HEK293 (cell line): ENCODE measurements around the gene NUDT11.

Experiments
- MEIS1 ChIP-seq: sonication (generic); formaldehyde crosslinking; IDR thresholded peaks from 2 replicates; pipeline ENCODE4 v1.8.1; 2022; ENCODE audit warnings: missing genetic modification reagents, mild to moderate bottlenecking, borderline replicate concordance
- SETDB1 ChIP-seq: IDR thresholded peaks from one replicate; pipeline ENCODE4 v1.6.1; 2017; ENCODE audit warnings: mild to moderate bottlenecking, low read length, moderate library complexity, mixed read lengths; ENCODE audit not compliant: insufficient read length
- YY1 ChIP-seq: fragments of 450-650 bp; formaldehyde crosslinking; IDR thresholded peaks from 2 replicates; pipeline ENCODE4 v1.5.1; 2018; ENCODE audit warnings: missing biosample characterization, missing genetic modification characterization
- ZNF114 ChIP-seq: fragments of 450-650 bp; formaldehyde crosslinking; IDR thresholded peaks from 2 replicates; pipeline ENCODE4 v1.5.0; 2017; ENCODE audit warnings: missing biosample characterization, missing genetic modification characterization
- ZNF266 ChIP-seq: fragments of 450-650 bp; formaldehyde crosslinking; IDR thresholded peaks from 2 replicates; pipeline ENCODE4 v1.5.1; 2016; ENCODE audit warnings: missing biosample characterization, missing genetic modification characterization, low read depth
- ZNF350 ChIP-seq: fragments of 450-650 bp; formaldehyde crosslinking; IDR thresholded peaks from 2 replicates; pipeline ENCODE4 v1.5.0; 2017; ENCODE audit warnings: missing biosample characterization, mild to moderate bottlenecking, missing genetic modification characterization
- ZNF391 ChIP-seq: fragments of 450-650 bp; formaldehyde crosslinking; IDR thresholded peaks from 2 replicates; pipeline ENCODE4 v1.5.1; 2016; ENCODE audit warnings: low read depth, missing biosample characterization, missing genetic modification characterization, borderline replicate concordance
- TF ChIP-seq, protein P1 (sequence below): fragments of 450-650 bp; formaldehyde crosslinking; IDR thresholded peaks from 2 replicates; pipeline ENCODE4 v1.5.1; 2016; ENCODE audit warnings: missing biosample characterization, missing genetic modification characterization
- TF ChIP-seq, protein P2 (sequence below): fragments of 450-650 bp; formaldehyde crosslinking; IDR thresholded peaks from 2 replicates; pipeline ENCODE4 v1.5.1; 2016; ENCODE audit warnings: missing biosample characterization, missing genetic modification characterization
- TF ChIP-seq, protein P3 (sequence below): fragments of 450-650 bp; formaldehyde crosslinking; IDR thresholded peaks from 2 replicates; pipeline ENCODE4 v1.5.1; 2017; ENCODE audit warnings: missing biosample characterization, missing genetic modification characterization
- TF ChIP-seq, protein P4 (sequence below): fragments of 450-650 bp; formaldehyde crosslinking; conservative IDR thresholded peaks from 2 replicates; pipeline ENCODE4 v1.5.1; 2016; ENCODE audit warnings: low read depth, missing biosample characterization, missing genetic modification characterization

DNA sequence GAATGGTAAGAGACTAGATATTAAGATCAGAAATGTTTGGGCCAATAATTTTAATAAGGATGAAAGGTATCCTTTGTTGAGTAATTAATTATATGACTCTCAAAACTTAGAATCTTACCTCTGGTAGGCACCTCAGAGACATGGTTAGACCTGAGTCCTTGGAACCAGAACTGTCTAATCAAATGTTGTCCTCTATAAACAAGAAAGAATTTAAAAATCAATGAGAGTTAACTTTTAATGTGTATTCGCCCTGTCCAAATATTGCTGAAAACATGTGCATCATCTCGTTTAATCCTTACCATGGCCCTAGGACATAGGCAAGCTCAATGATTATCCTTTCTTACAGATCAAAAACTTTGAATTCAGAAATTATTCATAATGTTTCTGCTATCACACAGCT is 24.0 kb upstream of the NUDT11 start:
- no peak for TF ChIP-seq MEIS1 (CRISPR knock-in tag)
- TF ChIP-seq, protein P1, sequence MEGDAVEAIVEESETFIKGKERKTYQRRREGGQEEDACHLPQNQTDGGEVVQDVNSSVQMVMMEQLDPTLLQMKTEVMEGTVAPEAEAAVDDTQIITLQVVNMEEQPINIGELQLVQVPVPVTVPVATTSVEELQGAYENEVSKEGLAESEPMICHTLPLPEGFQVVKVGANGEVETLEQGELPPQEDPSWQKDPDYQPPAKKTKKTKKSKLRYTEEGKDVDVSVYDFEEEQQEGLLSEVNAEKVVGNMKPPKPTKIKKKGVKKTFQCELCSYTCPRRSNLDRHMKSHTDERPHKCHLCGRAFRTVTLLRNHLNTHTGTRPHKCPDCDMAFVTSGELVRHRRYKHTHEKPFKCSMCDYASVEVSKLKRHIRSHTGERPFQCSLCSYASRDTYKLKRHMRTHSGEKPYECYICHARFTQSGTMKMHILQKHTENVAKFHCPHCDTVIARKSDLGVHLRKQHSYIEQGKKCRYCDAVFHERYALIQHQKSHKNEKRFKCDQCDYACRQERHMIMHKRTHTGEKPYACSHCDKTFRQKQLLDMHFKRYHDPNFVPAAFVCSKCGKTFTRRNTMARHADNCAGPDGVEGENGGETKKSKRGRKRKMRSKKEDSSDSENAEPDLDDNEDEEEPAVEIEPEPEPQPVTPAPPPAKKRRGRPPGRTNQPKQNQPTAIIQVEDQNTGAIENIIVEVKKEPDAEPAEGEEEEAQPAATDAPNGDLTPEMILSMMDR (tag by site-specific recombination): no peak
- TF ChIP-seq ZNF266 (tag by site-specific recombination): no peak
- TF ChIP-seq, protein P2, sequence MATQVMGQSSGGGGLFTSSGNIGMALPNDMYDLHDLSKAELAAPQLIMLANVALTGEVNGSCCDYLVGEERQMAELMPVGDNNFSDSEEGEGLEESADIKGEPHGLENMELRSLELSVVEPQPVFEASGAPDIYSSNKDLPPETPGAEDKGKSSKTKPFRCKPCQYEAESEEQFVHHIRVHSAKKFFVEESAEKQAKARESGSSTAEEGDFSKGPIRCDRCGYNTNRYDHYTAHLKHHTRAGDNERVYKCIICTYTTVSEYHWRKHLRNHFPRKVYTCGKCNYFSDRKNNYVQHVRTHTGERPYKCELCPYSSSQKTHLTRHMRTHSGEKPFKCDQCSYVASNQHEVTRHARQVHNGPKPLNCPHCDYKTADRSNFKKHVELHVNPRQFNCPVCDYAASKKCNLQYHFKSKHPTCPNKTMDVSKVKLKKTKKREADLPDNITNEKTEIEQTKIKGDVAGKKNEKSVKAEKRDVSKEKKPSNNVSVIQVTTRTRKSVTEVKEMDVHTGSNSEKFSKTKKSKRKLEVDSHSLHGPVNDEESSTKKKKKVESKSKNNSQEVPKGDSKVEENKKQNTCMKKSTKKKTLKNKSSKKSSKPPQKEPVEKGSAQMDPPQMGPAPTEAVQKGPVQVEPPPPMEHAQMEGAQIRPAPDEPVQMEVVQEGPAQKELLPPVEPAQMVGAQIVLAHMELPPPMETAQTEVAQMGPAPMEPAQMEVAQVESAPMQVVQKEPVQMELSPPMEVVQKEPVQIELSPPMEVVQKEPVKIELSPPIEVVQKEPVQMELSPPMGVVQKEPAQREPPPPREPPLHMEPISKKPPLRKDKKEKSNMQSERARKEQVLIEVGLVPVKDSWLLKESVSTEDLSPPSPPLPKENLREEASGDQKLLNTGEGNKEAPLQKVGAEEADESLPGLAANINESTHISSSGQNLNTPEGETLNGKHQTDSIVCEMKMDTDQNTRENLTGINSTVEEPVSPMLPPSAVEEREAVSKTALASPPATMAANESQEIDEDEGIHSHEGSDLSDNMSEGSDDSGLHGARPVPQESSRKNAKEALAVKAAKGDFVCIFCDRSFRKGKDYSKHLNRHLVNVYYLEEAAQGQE (tag by site-specific recombination): no peak
- TF ChIP-seq ZNF350 (tag by site-specific recombination): no peak
- TF ChIP-seq, protein P3, sequence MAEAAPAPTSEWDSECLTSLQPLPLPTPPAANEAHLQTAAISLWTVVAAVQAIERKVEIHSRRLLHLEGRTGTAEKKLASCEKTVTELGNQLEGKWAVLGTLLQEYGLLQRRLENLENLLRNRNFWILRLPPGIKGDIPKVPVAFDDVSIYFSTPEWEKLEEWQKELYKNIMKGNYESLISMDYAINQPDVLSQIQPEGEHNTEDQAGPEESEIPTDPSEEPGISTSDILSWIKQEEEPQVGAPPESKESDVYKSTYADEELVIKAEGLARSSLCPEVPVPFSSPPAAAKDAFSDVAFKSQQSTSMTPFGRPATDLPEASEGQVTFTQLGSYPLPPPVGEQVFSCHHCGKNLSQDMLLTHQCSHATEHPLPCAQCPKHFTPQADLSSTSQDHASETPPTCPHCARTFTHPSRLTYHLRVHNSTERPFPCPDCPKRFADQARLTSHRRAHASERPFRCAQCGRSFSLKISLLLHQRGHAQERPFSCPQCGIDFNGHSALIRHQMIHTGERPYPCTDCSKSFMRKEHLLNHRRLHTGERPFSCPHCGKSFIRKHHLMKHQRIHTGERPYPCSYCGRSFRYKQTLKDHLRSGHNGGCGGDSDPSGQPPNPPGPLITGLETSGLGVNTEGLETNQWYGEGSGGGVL (tag by site-specific recombination): no peak
- no peak for TF ChIP-seq YY1
- no peak for TF ChIP-seq ZNF391
- TF ChIP-seq ZNF114 (tag by site-specific recombination): no peak
- TF ChIP-seq SETDB1: no peak
- TF ChIP-seq, protein P4, sequence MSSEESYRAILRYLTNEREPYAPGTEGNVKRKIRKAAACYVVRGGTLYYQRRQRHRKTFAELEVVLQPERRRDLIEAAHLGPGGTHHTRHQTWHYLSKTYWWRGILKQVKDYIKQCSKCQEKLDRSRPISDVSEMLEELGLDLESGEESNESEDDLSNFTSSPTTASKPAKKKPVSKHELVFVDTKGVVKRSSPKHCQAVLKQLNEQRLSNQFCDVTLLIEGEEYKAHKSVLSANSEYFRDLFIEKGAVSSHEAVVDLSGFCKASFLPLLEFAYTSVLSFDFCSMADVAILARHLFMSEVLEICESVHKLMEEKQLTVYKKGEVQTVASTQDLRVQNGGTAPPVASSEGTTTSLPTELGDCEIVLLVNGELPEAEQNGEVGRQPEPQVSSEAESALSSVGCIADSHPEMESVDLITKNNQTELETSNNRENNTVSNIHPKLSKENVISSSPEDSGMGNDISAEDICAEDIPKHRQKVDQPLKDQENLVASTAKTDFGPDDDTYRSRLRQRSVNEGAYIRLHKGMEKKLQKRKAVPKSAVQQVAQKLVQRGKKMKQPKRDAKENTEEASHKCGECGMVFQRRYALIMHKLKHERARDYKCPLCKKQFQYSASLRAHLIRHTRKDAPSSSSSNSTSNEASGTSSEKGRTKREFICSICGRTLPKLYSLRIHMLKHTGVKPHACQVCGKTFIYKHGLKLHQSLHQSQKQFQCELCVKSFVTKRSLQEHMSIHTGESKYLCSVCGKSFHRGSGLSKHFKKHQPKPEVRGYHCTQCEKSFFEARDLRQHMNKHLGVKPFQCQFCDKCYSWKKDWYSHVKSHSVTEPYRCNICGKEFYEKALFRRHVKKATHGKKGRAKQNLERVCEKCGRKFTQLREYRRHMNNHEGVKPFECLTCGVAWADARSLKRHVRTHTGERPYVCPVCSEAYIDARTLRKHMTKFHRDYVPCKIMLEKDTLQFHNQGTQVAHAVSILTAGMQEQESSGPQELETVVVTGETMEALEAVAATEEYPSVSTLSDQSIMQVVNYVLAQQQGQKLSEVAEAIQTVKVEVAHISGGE: no peak
